Mucosa of descending colon (tissue), 3 donors: ENCODE data around the gene PPP1R37. TPM values are rescaled to one million over a fixed set of nuclear protein-coding genes. Genes with fewer than 3 reads are reported as not detected.
A peak's percentile ranks its signal among the peaks of the same experiment; 100 is the strongest.

Experiments
- ATAC-seq: fragments of 200-7000 bp; cut with Tn5 transposase; one replicate; pipeline ENCODE4 v1.9.1; 2020; ENCODE audit warnings: mild to moderate bottlenecking, moderate library complexity
- DNase-seq, 3 donors: peaks; one replicate each; pipeline ENCODE4 v3.0.0-alpha.2; 2020
- H3K36me3 ChIP-seq: fragments of 200-600 bp; one replicate; pipeline ENCODE4 v1.8.0; 2021; ENCODE audit warnings: low read depth, mild to moderate bottlenecking
- H3K4me1 ChIP-seq: fragments of 200-600 bp; one replicate; pipeline ENCODE4 v1.8.0; 2021; ENCODE audit warnings: low read depth, mild to moderate bottlenecking
- H3K4me3 ChIP-seq: fragments of 200-600 bp; one replicate; pipeline ENCODE4 v1.8.0; 2021; ENCODE audit warnings: mild to moderate bottlenecking
- H3K9me3 ChIP-seq: fragments of 200-600 bp; one replicate; pipeline ENCODE4 v1.8.0; 2021; ENCODE audit warnings: mild to moderate bottlenecking
- CTCF ChIP-seq: fragments of 200-600 bp; IDR thresholded peaks from one replicate; pipeline ENCODE4 v1.8.0; 2022; ENCODE audit warnings: antibody characterized with exemption, mild to moderate bottlenecking
- intact Hi-C, 2 donors: fragments of 100-400 bp; cut with DNase I in 1 of 2; cut with micrococcal nuclease in 1 of 2; formaldehyde crosslinking; loops; one replicate each; pipeline versions ENCODE4 v1.11.0 to v1.11.1; 2022; cut with DNase I, micrococcal nuclease
- total RNA-seq, 3 donors: library from RNA; stranded (reverse); fragmentation: NEBNext Ultra II Directional in 2 of 3; extraction: Animal tissue kit (Norgen Biotek cat#: 25700) in 2 of 3; gene quantifications; one replicate each; pipeline versions ENCODE4 v1.2.1 to v1.2.4, GENCODE V29; 2021 to 2023
- donor health status: DM: no; HTN: no; CAD: no; lungs with moderate emphysema.
- donor health status: DM: no; HTN: no; CAD: no.
- donor health status: DM: no; HTN: yes; CAD: no.

PPP1R37 gene
- total RNA-seq, 3 donors from 2014 or later = 27.2 to 33.6 (median 31.7) TPM

- intact Hi-C loops = no loop called here
- Histone ChIP-seq H3K36me3 (no peaks in the 10 kb centered on the region), H3K4me3 (no peak overlapping the region), H3K4me1 (peaks cover 28% of the 10 kb centered on the region), H3K9me3 (no peaks in the 10 kb centered on the region)
- no peak for TF ChIP-seq CTCF
- ATAC-seq (peak; percentile 38), DNase-seq (no peak)
Measured at GRCh38 chr19:45097776-45098520, 5.0 kb downstream of the PPP1R37 start.

DNA sequence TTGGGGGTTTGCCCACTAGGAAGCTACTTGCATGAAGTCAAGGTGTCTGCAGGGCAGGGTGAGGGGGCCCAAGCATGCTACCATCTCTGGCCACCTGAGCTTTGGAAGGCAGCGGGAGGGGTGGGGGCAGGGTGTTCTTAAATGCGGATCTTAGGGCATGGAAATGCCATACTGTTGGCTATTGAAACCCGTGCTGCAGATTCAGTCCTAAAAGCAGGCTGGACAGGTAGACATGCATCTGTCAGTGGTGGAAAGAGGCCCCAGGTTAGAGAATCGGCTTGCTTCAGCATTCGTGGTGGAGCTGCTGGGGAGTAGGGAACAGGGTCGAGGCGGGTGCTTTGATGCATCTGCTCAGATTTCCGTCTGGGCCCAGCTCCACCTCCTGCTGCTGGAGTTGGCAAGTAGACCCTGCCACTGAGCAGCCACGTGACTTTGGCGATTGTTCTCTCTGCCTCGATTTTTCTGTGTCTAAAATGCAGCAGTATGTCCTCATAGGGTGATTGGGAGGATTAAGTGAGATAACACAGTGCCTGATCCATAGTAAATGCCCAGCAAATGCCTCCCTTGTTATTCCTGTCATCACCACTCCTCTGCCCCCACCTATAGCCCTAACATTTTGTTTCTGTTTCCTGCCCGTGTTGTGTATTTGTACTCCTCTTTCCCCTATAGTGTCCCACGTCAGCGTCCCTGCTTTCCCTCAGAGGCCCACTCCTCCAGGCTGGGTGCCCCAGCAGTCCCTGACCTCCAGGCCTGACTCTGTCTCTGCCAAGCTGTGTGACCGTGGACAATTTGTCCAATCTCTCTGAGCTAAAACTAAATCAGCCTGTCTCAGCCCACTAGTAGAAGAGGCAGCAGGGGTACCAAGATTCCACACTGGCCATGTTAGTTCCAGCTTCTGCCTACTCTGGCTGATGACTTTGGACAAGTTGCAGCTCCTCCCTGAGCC lies 5.8 kb downstream of the PPP1R37 start:
- H3K4me3 ChIP-seq = no peak overlapping the region
- ATAC-seq = no peak
- H3K4me1 ChIP-seq = peaks cover 34% of the 10 kb centered on the region
- no peaks in the 10 kb centered on the region for H3K36me3 ChIP-seq
- no peaks in the 10 kb centered on the region for H3K9me3 ChIP-seq
- no peak for DNase-seq
- intact Hi-C loops = no loop called here
- TF ChIP-seq CTCF = no peak

DNA sequence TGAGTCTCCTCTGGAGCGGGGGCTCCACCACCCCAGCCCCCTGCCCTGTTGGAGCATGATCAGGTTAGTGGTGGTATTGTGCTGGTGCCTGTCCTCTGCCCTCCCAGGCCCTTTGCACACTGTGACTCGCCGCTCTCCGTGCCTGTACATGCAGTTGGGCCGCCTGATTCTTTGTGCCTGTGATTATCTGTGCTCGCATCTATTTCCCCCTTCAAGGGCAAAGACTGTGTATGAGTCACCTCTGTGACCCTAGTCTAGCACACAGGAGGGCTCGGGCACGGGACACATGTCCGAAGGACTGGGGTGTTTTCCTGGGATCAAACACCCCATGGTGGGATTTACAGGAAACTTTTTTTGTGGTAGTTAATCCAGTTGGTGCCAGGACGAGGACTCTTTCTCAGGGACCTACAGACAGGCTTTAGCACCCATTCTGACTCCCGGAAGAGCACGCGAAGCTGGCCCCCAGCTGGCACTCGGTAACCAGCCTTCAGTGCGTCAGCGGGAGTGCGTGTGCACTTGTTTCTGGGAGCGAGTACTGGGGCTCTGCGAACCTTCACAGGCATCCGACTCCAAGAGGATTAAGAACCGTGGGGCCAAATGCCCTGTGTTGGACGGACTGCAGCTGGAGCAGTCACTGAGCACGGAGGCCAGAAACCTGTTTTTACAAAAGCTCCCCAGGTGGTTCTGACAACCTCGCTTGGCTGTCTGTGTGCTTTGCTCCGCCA lies 6.7 kb downstream of the PPP1R37 start:
- ATAC-seq (no peak), DNase-seq (no peak)
- Histone ChIP-seq H3K4me1 (peaks cover 32% of the 10 kb centered on the region), H3K4me3 (no peak overlapping the region), H3K9me3 (no peaks in the 10 kb centered on the region), H3K36me3 (no peaks in the 10 kb centered on the region)
- TF ChIP-seq CTCF = no peak
- intact Hi-C loops = no loop called here

GRCh38 chr19:45100201-45100600 lies 7.2 kb downstream of the PPP1R37 start:
- DNase-seq (no peak), ATAC-seq (no peak)
- no peak for TF ChIP-seq CTCF
- intact Hi-C loops = no loop called here
- H3K36me3 ChIP-seq = no peaks in the 10 kb centered on the region
- no peak overlapping the region for H3K4me3 ChIP-seq
- peaks cover 27% of the 10 kb centered on the region for H3K4me1 ChIP-seq
- no peaks in the 10 kb centered on the region for H3K9me3 ChIP-seq

DNA sequence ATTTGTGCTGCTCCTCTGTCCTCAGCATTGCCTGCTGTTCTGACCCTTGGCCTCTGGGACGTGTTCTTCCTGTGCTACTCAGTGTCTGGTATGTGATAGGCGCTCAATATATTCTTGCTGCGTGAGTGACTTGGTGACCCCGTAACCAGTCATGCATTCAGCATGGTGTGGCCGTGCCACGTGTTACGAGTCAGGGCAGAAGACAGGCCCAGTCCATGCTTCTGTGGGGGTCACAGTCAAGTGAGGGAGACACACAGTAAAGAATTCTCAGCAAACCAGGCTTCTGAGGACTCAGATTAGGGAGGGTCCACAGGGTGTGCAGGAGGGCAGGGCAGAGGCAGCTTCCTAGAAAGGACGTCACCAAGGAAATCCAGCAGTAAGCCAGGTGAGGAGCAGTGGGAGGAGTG lies 7.9 kb downstream of the PPP1R37 start:
- H3K4me3 ChIP-seq = no peak overlapping the region
- H3K9me3 ChIP-seq = no peaks in the 10 kb centered on the region
- DNase-seq (no peak), ATAC-seq (peak; percentile 43)
- H3K36me3 ChIP-seq = no peaks in the 10 kb centered on the region
- TF ChIP-seq CTCF = no peak
- intact Hi-C loops = no loop called here
- H3K4me1 ChIP-seq = peaks cover 26% of the 10 kb centered on the region
